T-cell (primary cell): Measurements from ENCODE around the gene MCF2L. TPM values are rescaled to one million over a fixed set of nuclear protein-coding genes. Genes with fewer than 3 reads are reported as not detected.

Source experiments
- ATAC-seq, 4 experiments: fragments of 200-7000 bp in 3 of 4; fragments of 150-1000 bp in 1 of 4; cut with Tn5 transposase; replicated peaks in 1 of 4; 1 replicate in 3 of 4; 2 replicates in 1 of 4; pipeline ENCODE4 v1.10.0; 2021; ENCODE audit warnings: moderate library complexity in 3 of 4, mild to moderate bottlenecking in 2 of 4, moderate number of reproducible peaks in 1 of 4
- CTCF ChIA-PET, 2 donors: fragments of 300-600 bp; sonication (Branson Sonifier 250); formaldehyde crosslinking; loops; one replicate each; lab custom pipeline; 2022; ENCODE audit warnings: antibody characterized with exemption in 2 of 2; lab: Charles Lee
- POLR2A ChIA-PET, 2 donors: fragments of 300-600 bp; sonication (Branson Sonifier 250); formaldehyde crosslinking; loops; one replicate each; lab custom pipeline; 2022; ENCODE audit warnings: antibody characterized with exemption in 2 of 2; lab: Charles Lee
- DNase-seq, 35 experiments: peaks; one replicate each; pipeline versions ENCODE4 v3.0.0 to v3.0.0-alpha.2; 2013 to 2023
- H3K27ac ChIP-seq: one replicate; pipeline ENCODE4 v1.5.1; 2013; ENCODE audit warnings: low read length
- H3K27me3 ChIP-seq, 2 experiments: replicated peaks in 1 of 2; 1 replicate in 1 of 2; 2 replicates in 1 of 2; pipeline versions ENCODE4 v1.6.1 to v1.7.0; 2013; ENCODE audit warnings: low read length in 1 of 2, mixed read lengths in 1 of 2; ENCODE audit not compliant: control insufficient read depth in 2 of 2, insufficient read depth in 2 of 2; ENCODE audit errors: extremely low read depth in 1 of 2
- H3K36me3 ChIP-seq, 2 donors: 1 replicate in 1 of 2; 2 replicates in 1 of 2; pipeline versions ENCODE4 v1.6.1 to v1.7.0; 2013; ENCODE audit warnings: low read length in 1 of 2; ENCODE audit not compliant: control insufficient read depth in 2 of 2, insufficient read depth in 1 of 2; ENCODE audit errors: extremely low read depth in 1 of 2
- H3K4me1 ChIP-seq, 2 experiments: 1 replicate in 1 of 2; 2 replicates in 1 of 2; pipeline versions ENCODE4 v1.6.1 to v1.7.0; 2013; ENCODE audit warnings: low read length in 2 of 2, mixed read lengths in 1 of 2; ENCODE audit not compliant: insufficient read depth in 2 of 2, control insufficient read depth in 1 of 2; ENCODE audit errors: extremely low read depth in 1 of 2
- H3K4me3 ChIP-seq, 2 donors: 1 replicate in 1 of 2; 2 replicates in 1 of 2; pipeline versions ENCODE4 v1.5.1 to v1.7.0; 2013; ENCODE audit warnings: mild to moderate bottlenecking in 2 of 2, low read length in 1 of 2, moderate library complexity in 1 of 2; ENCODE audit not compliant: control insufficient read depth in 1 of 2; ENCODE audit errors: extremely low read depth in 1 of 2
- H3K9me3 ChIP-seq: 2 replicates; pipeline ENCODE4 v1.7.0; 2013
- H3K27ac Mint-ChIP-seq, 2 donors: one replicate each; pipeline ENCODE4 v1.8.0; 2020 to 2021; ENCODE audit warnings: mild to moderate bottlenecking in 2 of 2, mixed read lengths in 2 of 2
- H3K27me3 Mint-ChIP-seq, 2 donors: one replicate each; pipeline ENCODE4 v1.8.0; 2021 to 2022; ENCODE audit warnings: mixed read lengths in 2 of 2
- H3K36me3 Mint-ChIP-seq: one replicate; pipeline ENCODE4 v1.8.0; 2021; ENCODE audit warnings: mixed read lengths
- H3K4me1 Mint-ChIP-seq, 3 donors: one replicate each; pipeline ENCODE4 v1.8.0; 2020 to 2022; ENCODE audit warnings: mixed read lengths in 3 of 3, mild to moderate bottlenecking in 1 of 3
- H3K4me3 Mint-ChIP-seq, 3 donors: one replicate each; pipeline ENCODE4 v1.8.0; 2020 to 2022; ENCODE audit warnings: mild to moderate bottlenecking in 3 of 3, mixed read lengths in 3 of 3, moderate library complexity in 3 of 3
- H3K9me3 Mint-ChIP-seq, 3 donors: one replicate each; pipeline ENCODE4 v1.8.0; 2020 to 2022; ENCODE audit warnings: mixed read lengths in 3 of 3
- WGBS: methylation state at CpG from one replicate; pipeline ENCODE4 v1.1.5; 2013; ENCODE audit warnings: missing lambda C conversion rate; ENCODE audit not compliant: insufficient coverage; 5-methylcytosine and 5-hydroxymethylcytosine counted together
- total RNA-seq, 35 experiments: library from RNA in 6 of 35; stranded (reverse) in 6 of 35; fragments of 120-200 nt in 1 of 35; gene quantifications; one replicate each; pipeline versions ENCODE4 v1.2.1 to v1.2.4 and lab custom pipeline; 2013 to 2026

The MCF2L gene
- total RNA-seq, 5 donors from 2014 or later (not counting 1 experiment from before 2014, with no cell fraction given): 18.2 to 30.0 (median 24.7) TPM

GRCh38 chr13:113065406-113066141 is 96.6 kb downstream of the MCF2L start:
- Histone ChIP-seq H3K9me3 (no peaks in the 10 kb centered on the region), H3K27ac (no peak overlapping the region), H3K4me1 (no peaks in the 10 kb centered on the region), H3K27me3 (no peaks in the 10 kb centered on the region), H3K4me3 (no peak overlapping the region), H3K36me3 (peaks cover 0 to 17% of the 10 kb centered on the region in 2 donors)
- CTCF ChIA-PET: no interaction called here
- Mint-ChIP-seq H3K27ac (no peak overlapping the region), H3K27me3 (no peaks in the 10 kb centered on the region), H3K36me3 (peaks cover 14% of the 10 kb centered on the region), H3K9me3 (no peaks in the 10 kb centered on the region), H3K4me3 (no peak overlapping the region), H3K4me1 (no peaks in the 10 kb centered on the region)
- ATAC-seq: no peak
- no peak for DNase-seq
- 88% methylated on average over 29 of the region's 29 CpGs for WGBS
- POLR2A ChIA-PET: no interaction called here

- ChIA-PET POLR2A (no interaction called here), CTCF (no interaction called here)
- H3K4me3 Mint-ChIP-seq: no peak overlapping the region
- no peak overlapping the region for H3K27ac Mint-ChIP-seq
- DNase-seq (no peak), ATAC-seq (no peak)
- no peak overlapping the region for H3K4me3 ChIP-seq
- no peaks in the 10 kb centered on the region for H3K27me3 ChIP-seq
- H3K36me3 ChIP-seq: peaks cover 0 to 17% of the 10 kb centered on the region in 2 donors
- H3K4me1 Mint-ChIP-seq: no peaks in the 10 kb centered on the region
- no peaks in the 10 kb centered on the region for H3K4me1 ChIP-seq
- peaks cover 19% of the 10 kb centered on the region for H3K36me3 Mint-ChIP-seq
- H3K9me3 Mint-ChIP-seq: peaks cover 0 to 2% (median 0%) of the 10 kb centered on the region in 3 donors
- no peaks in the 10 kb centered on the region for H3K27me3 Mint-ChIP-seq
- no peak overlapping the region for H3K27ac ChIP-seq
- no peaks in the 10 kb centered on the region for H3K9me3 ChIP-seq
- WGBS: 92% methylated on average over 9 of the region's 10 CpGs
Measured at GRCh38 chr13:113066142-113066455, 97.1 kb downstream of the MCF2L start.

GRCh38 chr13:113066746-113067145 is 97.7 kb downstream of the MCF2L start:
- ChIA-PET POLR2A (no interaction called here), CTCF (no interaction called here)
- H3K27me3 ChIP-seq: no peaks in the 10 kb centered on the region
- H3K27me3 Mint-ChIP-seq: no peaks in the 10 kb centered on the region
- H3K4me3 Mint-ChIP-seq: no peak overlapping the region
- no peak for DNase-seq
- peaks cover 0 to 4% (median 3%) of the 10 kb centered on the region in 3 donors for H3K9me3 Mint-ChIP-seq
- no peak overlapping the region for H3K27ac ChIP-seq
- no peaks in the 10 kb centered on the region for H3K4me1 Mint-ChIP-seq
- no peaks in the 10 kb centered on the region for H3K4me1 ChIP-seq
- no peak for ATAC-seq
- H3K27ac Mint-ChIP-seq: no peak overlapping the region
- 94% methylated on average over 19 of the region's 19 CpGs for WGBS
- peaks cover 0 to 17% of the 10 kb centered on the region in 2 donors for H3K36me3 ChIP-seq
- no peak overlapping the region for H3K4me3 ChIP-seq
- peaks cover 26% of the 10 kb centered on the region for H3K36me3 Mint-ChIP-seq
- H3K9me3 ChIP-seq: peaks cover 3% of the 10 kb centered on the region

GRCh38 chr13:113069861-113070805 is 101.1 kb downstream of the MCF2L start:
- 96% methylated on average over 38 of the region's 41 CpGs for WGBS
- H3K9me3 Mint-ChIP-seq: peaks cover 0 to 10% (median 8%) of the 10 kb centered on the region in 3 donors
- H3K4me1 Mint-ChIP-seq: no peaks in the 10 kb centered on the region
- Histone ChIP-seq H3K27me3 (no peaks in the 10 kb centered on the region), H3K4me3 (no peak overlapping the region), H3K36me3 (peaks cover 3 to 14% of the 10 kb centered on the region in 2 donors), H3K27ac (no peak overlapping the region), H3K9me3 (peaks cover 3% of the 10 kb centered on the region), H3K4me1 (no peaks in the 10 kb centered on the region)
- H3K27me3 Mint-ChIP-seq: no peaks in the 10 kb centered on the region
- no peak for ATAC-seq
- H3K36me3 Mint-ChIP-seq: peaks cover 35% of the 10 kb centered on the region
- ChIA-PET CTCF (no interaction called here), POLR2A (no interaction called here)
- DNase-seq: no peak
- no peak overlapping the region for H3K4me3 Mint-ChIP-seq
- no peak overlapping the region for H3K27ac Mint-ChIP-seq

GRCh38 chr13:113070855-113071254 is 101.8 kb downstream of the MCF2L start:
- Histone ChIP-seq H3K27ac (no peak overlapping the region), H3K9me3 (peaks cover 3% of the 10 kb centered on the region), H3K27me3 (no peaks in the 10 kb centered on the region), H3K4me1 (no peaks in the 10 kb centered on the region), H3K4me3 (no peak overlapping the region), H3K36me3 (peaks cover 3 to 12% of the 10 kb centered on the region in 2 donors)
- Mint-ChIP-seq H3K27ac (no peak overlapping the region), H3K9me3 (peaks cover 0 to 10% (median 8%) of the 10 kb centered on the region in 3 donors), H3K36me3 (peaks cover 35% of the 10 kb centered on the region), H3K4me1 (no peaks in the 10 kb centered on the region), H3K4me3 (no peak overlapping the region), H3K27me3 (no peaks in the 10 kb centered on the region)
- DNase-seq: no peak
- ChIA-PET CTCF (no interaction called here), POLR2A (no interaction called here)
- WGBS: 82% methylated on average over 3 of the region's 8 CpGs
- ATAC-seq: no peak

GRCh38 chr13:113072376-113072775 is 103.4 kb downstream of the MCF2L start:
- H3K36me3 Mint-ChIP-seq: peaks cover 36% of the 10 kb centered on the region

More at GRCh38 chr13:113072376-113072775, 103.4 kb downstream of the MCF2L start:
- ChIA-PET CTCF (interaction anchor here (0.6 to 0.7 kb wide), 3 partner anchors 23 to 262 kb away, joined by 3 to 4 read pairs (median 3); no protein-coding TSS in a partner anchor), POLR2A (no interaction called here)
- no peak overlapping the region for H3K4me3 Mint-ChIP-seq
- no peak for ATAC-seq
- peaks cover 3 to 10% of the 10 kb centered on the region in 2 donors for H3K36me3 ChIP-seq
- no peak overlapping the region for H3K4me3 ChIP-seq
- H3K27me3 ChIP-seq: no peaks in the 10 kb centered on the region
- no peak for DNase-seq
- no CpG with 5 or more reads among the region's 3 CpGs for WGBS
- peaks cover 3% of the 10 kb centered on the region for H3K9me3 ChIP-seq
- H3K27ac Mint-ChIP-seq: no peak overlapping the region
- no peak overlapping the region for H3K27ac ChIP-seq
- H3K4me1 Mint-ChIP-seq: no peaks in the 10 kb centered on the region
- H3K9me3 Mint-ChIP-seq: peaks cover 0 to 10% (median 8%) of the 10 kb centered on the region in 3 donors
- no peaks in the 10 kb centered on the region for H3K27me3 Mint-ChIP-seq
- H3K4me1 ChIP-seq: no peaks in the 10 kb centered on the region
